HTERT RPE-1 (cell line): ENCODE results near the gene PLEKHO2.

Experiments
- in situ Hi-C: fragments of 300-500 bp; cut with MboI; formaldehyde crosslinking; loops from 4 replicates; pipeline ENCODE4 v1.14.3; 2020; ENCODE audit warnings: low sequenced_read_pairs

Gene PLEKHO2

DNA sequence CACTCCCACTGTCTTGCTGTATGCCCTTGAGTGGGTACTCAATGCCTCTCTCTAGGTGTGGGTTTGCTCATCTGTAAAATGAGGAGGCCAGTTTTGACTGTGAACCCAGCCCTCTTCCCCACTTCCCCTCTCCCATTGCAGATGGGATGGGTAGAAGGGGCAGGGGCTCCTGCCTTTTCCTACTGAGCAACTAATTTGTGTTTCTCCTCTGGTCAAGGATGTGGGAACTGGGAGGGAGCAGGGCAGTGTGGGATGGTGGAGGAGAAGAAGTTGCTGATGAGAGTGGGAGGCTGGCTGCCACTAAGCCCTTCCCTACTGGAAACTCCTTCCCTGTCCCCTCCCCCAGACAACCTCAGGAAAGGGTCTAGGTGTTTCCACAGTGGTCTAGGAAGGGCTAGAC lies 49.8 kb downstream of the PLEKHO2 start:
- in situ Hi-C loops, result no loop called here

DNA sequence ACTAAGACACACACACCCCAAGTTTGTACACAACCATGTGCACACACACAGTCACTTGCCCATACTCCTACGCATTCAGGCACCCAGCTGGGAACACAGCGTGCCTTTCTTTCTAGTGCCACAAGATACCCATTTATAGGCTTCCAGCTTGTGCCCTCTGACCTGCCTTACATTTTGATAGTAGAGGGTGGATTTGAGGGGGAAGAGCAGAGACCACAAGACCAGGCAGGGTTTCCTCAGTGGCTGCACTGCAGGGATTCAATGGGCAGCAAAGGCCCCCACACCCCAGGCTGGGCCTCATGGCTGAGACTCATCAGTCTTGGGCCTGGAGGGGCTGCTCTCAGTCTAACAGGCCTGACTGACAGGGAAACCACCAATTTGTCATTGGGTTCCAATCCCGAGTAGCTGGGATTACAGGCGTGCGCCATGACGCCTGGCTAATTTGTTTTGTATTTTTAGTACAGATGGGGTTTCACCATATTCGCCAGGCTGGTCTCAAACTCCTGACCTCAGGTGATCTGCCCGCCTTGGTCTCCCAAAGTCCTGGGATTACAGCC lies 51.2 kb downstream of the PLEKHO2 start:
- in situ Hi-C loops, result no loop called here

DNA sequence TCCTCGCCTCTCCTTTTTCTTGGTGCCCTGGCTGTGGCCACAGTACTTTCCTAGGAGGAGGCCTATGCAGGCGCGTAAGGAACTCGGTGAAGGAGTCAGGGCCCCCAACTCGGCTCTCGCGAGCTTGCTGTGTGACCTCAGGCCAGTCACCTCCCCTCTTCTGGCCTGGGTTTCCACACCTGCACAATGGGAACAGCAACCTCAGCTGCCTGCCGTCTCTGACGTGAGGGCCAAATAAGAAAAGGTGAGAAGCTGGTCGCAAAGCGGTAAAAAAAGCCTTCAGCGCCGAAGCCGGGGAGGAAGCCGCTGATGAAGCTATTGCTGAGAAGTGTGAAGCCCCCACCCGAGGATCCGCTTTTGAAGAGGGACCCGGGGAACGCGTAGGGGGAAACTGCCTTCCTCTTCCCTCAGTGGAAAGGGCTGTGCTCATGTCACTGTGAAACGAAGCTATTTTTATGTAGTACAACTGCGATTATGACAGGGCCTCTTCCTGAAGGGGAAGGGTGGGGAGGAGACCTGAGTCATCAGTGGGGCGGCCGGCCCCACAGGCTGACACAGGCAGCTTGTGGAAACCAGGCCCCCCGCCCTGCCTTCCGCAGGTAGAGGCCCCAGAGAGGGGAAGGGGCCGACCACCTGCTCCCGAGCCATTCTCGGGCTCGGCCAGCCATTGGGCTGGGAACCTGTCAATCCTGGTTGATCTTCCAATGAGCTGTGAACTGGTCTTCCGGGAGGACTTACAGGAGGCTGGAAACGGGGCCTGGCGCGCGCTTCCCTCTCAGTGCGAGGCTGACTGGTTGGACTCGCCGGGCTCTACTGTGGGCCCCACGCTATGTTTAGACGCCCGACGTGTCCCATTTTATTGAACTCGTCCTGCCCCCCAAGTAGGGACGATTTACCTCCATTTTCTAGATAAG lies 52.0 kb downstream of the PLEKHO2 start:
- in situ Hi-C loops, result no loop called here

DNA sequence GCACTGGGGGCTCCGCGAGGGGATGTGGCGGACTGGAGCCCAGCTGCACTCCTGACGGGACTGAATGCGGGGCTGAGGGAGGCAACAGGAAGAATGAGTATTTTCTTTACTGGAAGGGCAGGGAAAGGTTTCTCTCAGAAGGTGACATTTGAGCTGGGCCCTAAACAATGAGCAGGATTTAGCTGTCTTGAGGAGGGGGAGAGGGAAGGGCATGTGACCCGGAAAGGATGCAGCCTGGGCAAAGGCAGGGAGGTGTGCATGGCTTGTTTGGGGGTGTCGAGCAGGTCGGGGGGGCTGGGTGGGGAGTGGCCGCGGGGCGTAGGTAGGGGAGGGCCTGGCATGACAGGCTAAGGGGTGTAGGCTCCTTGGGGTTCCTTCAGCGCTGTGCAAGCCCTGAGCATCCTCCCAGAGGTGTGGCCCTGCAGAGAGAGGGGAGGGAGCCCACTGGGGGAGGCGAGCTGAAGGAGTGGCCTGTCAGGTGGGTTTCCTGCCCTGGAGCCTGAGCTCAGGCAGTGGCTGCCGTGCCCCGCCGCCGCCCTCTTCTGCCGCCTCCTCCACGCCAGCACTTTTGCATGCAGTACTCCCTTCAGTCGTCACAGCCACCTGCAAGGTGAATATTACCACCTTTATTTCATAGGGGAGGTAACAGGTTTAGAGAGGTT lies 52.8 kb downstream of the PLEKHO2 start:
- in situ Hi-C loops, result no loop called here

DNA sequence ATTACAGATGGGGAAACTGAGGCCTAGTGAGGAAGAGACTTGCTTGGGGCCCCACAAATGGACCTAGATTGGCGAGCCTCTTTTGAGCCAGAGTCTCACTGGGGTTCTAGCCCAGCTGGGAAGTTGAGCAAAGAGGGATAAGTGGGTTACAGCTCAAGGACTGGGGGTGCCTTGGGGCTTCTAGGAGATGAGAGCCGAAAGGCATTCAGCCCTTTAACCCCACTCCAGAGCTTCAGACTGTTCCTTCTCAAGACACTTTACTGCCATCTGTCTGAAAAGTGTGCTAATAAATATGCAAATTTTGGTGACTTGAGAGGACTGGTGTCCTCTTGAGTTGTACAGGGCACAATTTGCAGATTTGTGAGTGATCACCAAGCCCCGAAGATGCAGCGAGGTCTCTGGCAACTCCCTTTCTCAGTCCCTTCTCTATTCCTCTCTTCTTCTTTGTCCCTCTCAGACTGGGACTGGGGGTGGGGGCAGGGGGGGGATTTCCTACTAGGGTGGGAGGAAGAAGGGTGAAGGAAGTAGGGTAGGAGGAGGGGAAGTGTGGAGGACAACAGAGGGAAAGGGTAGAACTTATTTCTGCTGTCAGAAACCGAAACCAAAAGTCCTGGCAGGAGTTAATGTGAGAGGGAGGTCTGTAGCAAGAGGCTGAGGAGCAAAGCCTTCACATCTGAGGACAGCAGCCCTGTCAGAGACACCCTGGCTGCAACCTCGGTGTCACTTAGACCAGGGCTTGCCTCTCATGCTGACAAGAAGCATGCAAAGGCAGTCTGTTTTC lies 53.8 kb downstream of the PLEKHO2 start:
- in situ Hi-C loops, result no loop called here

DNA sequence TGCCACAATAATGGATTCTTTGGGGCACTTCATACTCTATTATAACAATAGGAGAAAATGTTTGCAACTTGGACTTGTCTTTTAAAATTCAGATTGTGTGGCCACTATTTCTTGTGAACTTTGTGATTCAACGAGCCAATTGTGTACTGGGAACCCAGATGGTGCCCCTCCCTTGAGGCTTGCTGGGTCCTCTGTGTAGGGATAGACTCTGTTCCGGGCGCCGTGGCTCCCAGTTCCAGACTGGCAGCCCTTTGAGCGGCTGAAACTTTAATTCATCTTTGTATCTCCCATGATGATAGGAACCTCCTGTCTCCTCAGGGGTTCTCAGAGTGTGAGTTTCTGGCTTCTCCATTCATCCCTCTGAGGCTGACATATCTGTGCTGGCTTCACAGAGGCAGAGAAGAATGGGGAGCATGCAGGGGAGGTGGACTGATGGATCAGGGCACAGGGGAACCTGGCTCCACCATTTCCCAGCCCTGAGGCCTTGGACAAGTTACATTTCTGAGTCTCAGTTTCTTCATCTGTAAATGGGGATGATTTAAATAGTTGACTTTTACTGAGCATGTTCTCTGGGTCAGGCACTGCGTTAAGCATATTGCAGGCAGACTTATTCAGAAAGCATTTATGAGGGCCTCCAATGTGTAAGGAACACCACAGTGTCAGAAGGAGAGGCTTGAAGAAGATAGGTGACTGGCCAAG lies 54.8 kb downstream of the PLEKHO2 start:
- in situ Hi-C loops, result no loop called here

DNA sequence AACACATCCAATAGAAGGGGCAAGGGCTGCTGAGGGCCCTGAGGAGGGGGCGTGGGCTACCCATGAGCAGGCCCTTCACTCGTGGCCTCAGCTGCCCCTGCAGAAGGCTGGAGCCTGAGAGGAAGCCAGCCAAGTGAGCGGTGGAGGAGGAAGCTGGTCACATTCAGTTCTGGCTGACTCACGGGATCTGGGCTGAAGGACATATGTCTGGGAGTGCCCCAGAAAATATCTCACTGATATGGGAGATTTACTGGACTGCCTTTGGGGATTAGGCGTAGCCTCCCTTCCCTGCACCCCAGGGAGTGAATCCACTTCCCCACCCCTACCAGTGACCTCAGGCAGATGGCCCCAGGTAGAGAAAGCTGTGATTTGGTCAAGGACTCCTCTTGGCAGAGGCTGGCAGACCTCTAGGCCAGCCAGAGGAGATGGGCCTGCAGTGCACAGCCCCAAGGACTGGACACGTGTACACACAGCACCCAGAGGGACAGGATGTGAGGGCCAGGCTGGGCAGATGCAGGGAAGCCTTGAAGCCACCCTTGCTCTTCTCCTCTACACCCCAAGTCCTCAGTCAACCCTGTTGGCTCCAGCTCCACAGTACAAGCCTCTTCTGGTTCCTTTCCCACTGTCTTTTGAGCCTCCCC lies 55.8 kb downstream of the PLEKHO2 start:
- in situ Hi-C loops, result no loop called here

DNA sequence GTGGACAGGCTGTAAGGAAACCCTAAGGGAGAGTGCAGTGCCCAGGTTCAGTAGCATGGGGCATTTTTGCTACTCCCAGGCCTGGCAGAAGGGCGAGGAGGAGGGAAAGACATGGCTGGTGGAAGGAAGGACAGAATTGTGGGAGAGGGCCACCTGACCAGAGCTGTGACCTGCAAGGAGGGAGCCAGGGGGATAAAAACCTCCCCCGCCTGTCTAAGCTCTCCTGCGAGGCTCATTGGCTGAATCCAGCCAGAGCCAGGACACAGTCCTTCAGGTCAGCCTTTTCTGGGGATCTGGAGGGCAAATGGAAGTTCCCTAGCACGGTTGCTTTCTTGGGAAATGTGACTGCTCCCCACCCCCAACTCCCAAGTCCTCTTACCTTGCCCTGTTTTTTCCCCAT lies 56.7 kb downstream of the PLEKHO2 start:
- in situ Hi-C loops, result no loop called here

DNA sequence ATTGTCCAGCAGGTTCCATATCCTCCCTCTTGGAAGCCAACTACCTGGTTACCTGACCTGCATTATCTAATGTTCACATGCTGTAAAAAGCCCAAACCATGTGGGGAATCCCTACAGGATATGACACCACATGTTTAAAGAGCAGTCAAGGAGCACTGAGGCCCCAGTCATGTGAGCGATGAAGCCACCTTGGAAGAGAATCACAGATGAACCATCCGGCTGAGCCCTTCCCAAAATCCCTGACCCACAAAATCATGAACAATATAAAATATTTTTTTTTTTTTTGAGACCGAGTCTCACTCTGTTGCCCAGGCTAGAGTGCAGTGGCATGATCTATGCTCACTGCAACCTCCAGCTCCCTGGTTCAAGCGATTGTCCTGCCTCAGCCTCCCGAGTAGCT lies 59.4 kb downstream of the PLEKHO2 start:
- in situ Hi-C loops, result no loop called here

DNA sequence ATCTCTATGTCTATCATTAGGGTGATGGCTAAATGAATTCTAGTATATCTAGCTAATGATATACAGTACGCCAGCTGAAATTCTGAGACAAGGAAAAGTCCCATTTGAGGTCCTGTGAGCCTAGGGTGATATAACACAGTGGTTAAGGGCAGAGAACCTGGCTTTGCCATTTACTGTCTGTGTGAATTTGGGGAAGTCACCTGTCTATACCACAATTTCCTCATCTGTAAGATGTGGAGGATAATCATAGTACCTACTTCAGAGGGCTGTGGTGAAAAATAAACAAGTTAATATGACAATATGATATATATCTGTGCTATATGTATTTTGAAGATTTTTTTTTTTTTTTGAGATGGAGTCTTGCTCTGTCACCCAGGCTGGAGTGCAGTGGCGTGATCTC lies 60.2 kb downstream of the PLEKHO2 start:
- in situ Hi-C loops, result no loop called here

DNA sequence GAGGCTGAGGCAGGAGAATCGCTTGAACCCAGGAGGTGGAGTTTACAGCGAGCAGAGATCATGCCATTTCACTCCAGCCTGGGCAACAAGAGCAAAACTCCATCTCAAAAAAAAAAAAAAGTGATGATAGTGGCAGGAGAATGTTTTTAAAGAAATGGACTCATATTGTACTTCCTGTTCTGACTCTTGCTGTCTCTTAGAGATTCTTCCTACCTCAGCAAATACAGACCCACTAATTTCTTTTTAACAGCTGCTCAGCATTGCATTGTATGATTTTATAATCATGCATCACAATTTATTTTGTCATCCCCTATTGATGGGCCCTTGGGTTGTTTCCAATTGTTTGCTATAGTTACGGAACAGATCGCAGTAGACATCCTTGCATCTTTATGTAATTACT lies 61.1 kb downstream of the PLEKHO2 start:
- in situ Hi-C loops, result no loop called here

DNA sequence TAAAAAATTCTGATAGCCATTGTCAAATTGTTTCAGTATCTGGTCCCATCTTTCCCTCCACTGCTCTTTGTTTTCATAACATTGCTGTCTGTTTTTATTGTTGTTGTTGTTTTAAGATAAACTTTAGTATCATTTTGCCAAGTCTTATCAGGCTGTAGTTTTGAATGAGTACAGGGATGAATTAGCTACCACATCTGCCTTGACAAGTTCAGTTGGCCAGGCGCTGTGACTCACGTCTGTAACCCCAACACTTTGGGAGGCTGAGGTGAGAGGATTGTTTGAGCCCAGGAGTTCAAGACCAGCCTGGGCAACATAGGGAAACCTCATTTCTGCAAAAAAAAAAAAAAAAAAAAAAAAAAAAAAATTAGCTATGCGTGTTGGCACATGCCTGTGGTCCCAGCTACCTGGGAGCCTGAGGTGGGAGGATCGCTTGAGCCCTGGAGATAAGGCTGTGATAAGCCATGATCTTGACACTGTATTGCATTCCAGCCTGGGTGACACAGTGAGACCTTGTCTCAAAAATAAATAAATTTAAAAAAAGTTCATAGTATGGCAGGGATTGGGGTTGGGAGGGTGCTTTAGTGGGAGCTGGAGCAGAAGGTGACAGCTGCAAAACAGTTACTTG lies 61.7 kb downstream of the PLEKHO2 start:
- in situ Hi-C loops, result no loop called here

DNA sequence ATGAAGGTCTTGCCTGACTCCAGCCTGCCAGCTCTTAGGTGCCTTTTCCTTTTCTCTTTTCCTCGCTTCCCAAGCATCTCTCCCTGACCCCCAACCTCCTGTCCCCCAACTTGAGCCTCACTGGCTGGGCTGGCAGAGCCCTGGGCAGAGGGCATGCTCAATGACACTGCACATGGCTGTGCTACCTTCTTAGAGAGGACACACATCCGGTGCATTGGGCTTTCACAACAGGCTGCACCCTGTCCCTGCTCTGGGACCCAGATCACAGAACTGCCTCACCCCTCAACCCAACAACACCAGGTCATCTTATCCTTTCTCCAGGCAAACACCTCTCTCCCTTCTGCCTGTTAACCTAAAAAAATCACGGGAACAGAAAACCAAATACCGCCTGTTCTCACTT lies 62.5 kb downstream of the PLEKHO2 start:
- in situ Hi-C loops, result no loop called here

DNA sequence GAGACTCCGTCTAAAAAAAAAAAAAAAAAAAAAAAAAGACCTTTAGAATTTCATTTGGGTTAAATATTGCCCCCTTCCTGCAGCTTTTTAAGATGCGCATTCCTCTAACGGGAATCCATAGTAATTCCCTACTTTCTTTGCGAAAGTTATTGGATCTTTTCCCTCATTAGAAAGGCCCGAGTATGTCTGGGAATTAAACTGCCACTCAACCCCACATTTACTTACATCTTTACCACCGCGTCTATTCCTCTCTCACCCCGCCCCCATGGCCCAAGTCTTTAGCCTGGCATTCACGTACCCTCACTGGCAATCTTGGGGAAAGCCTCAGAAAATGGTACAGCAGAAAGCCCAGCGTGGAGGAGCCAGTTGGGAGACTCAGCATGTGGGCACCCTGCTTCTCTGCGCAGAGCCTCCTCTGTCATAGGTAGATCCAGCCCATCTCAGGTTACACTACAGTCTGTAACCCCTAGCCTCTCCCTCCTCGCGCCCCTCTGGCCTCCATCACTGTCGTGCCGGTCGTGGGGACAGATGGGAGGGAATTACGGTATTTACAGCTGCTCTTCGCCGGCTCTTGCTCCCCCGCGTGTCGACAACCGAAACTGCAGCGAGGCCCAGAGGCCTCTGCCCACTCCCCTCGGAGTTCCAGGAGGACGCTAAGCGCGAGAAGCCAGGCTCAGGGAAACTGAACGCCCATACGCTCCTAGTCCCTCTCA lies 63.6 kb downstream of the PLEKHO2 start:
- in situ Hi-C loops, result no loop called here

DNA sequence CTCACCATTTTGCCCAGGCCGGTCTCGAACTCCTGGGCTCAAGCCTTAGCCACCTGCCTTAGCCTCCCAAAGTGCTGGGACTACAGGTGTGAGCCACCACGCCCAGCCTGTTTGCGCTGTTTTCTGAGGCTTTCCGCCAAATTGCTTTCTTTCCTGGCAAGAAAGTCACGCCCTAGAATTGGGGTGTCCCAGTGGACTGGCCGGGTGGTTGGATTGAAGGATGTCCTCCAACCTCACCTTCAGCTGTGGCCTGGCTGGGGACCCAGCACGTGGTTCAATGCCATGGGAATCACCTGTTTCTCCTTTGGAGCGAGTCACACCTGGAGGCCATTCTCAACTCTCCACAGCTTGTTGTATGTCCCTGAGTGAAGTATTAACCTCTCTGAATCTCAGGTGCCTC lies 64.2 kb downstream of the PLEKHO2 start:
- in situ Hi-C loops, result no loop called here

DNA sequence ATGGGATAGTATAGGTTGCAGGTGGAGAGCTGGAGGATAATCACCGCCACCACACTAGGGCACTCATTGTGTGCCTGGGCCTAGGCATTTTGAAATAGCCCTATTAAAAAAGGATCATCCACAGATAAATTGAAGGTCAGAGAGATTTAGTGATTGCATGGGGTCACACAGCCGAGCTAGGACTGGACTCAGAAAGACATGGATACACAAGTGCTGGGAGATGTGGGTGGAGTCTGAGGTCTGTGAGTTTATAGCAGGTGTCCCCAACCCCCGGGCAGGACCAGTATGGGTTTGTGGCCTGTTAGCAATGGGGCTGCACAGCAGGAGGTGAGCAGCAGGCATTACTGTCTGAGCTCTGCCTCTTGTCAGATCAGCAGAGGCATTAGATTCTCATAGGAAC lies 64.7 kb downstream of the PLEKHO2 start:
- in situ Hi-C loops, result no loop called here

DNA sequence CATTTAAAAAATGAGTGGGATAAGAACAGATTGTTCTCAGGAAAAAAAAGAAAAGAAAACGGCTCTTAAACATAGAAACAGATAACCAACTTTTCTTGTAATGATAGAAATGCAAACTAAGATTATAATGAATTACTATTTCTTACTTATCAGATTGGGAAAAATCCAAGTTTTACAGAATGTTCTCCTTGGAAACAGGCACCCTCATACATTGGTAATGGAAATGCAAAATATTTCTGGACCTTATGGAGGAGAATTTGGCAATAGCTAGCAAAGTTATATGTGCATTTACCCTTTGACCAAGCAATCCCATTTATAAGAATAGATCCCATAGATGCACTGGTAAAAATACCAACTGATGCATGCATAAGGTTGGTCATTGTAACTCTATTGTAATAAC lies 66.3 kb downstream of the PLEKHO2 start:
- in situ Hi-C loops, result no loop called here

DNA sequence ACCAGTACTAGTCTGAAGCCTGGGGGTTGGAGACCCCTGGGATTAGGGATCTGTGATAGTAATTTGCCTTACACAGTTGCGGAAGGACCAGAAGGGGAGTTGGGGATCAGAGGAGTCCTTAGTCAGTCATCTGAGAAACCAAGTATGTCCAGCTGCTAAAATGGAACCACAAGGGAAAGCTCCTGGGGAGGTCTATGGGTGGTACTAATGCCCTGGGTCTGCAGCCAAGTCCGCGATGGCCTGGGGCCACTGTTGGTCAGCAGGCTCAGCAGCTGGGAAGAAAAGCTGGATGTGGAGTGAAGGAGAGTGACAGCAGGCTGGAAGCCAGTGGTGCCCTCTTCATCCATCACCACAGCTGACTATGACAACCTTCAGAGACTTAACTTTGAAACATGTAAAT lies 67.8 kb downstream of the PLEKHO2 start:
- in situ Hi-C loops, result no loop called here
